RKO (cell line): ENCODE results near the gene PCSK6.

Source experiments
- DNase-seq: peaks from one replicate; pipeline ENCODE4 v3.0.0-alpha.2; 2016; ENCODE audit warnings: low spot score

Gene PCSK6

GRCh38 chr15:101446518-101447167, 42.9 kb downstream of the PCSK6 start:
- DNase-seq: peak; percentile 70

GRCh38 chr15:101445562-101446517, 43.7 kb downstream of the PCSK6 start:
- DNase-seq: peak; percentile 94

GRCh38 chr15:101444807-101445508, 44.5 kb downstream of the PCSK6 start:
- no peak for DNase-seq

GRCh38 chr15:101444015-101444414, 45.5 kb downstream of the PCSK6 start:
- no peak for DNase-seq

GRCh38 chr15:101442272-101442671, 47.2 kb downstream of the PCSK6 start:
- no peak for DNase-seq

GRCh38 chr15:101441696-101442095, 47.8 kb downstream of the PCSK6 start:
- DNase-seq: no peak

GRCh38 chr15:101440846-101441590, 48.5 kb downstream of the PCSK6 start:
- no peak for DNase-seq

- no peak for DNase-seq
Measured at GRCh38 chr15:101439920-101440319, 49.6 kb downstream of the PCSK6 start.

GRCh38 chr15:101439285-101439919, 50.1 kb downstream of the PCSK6 start:
- no peak for DNase-seq

- DNase-seq: no peak
Measured at GRCh38 chr15:101438482-101439284, 50.8 kb downstream of the PCSK6 start.

- DNase-seq: no peak
Measured at GRCh38 chr15:101437618-101438481, 51.7 kb downstream of the PCSK6 start.

GRCh38 chr15:101437209-101437608, 52.3 kb downstream of the PCSK6 start:
- no peak for DNase-seq

- no peak for DNase-seq
Measured at GRCh38 chr15:101436526-101436925, 53.0 kb downstream of the PCSK6 start.

GRCh38 chr15:101435761-101436160, 53.7 kb downstream of the PCSK6 start:
- no peak for DNase-seq

GRCh38 chr15:101434032-101434920, 55.2 kb downstream of the PCSK6 start:
- DNase-seq: no peak

GRCh38 chr15:101433396-101433795, 56.1 kb downstream of the PCSK6 start:
- DNase-seq: no peak

GRCh38 chr15:101432982-101433381, 56.5 kb downstream of the PCSK6 start:
- DNase-seq: no peak

GRCh38 chr15:101431748-101432147, 57.8 kb downstream of the PCSK6 start:
- DNase-seq: no peak

GRCh38 chr15:101431301-101431700, 58.2 kb downstream of the PCSK6 start:
- no peak for DNase-seq
